A673 (cell line): ENCODE data around the gene ARMCX2. TPM values are rescaled to one million over a fixed set of nuclear protein-coding genes. Genes with fewer than 3 reads are reported as not detected.
A peak's percentile ranks its signal among the peaks of the same experiment; 100 is the strongest.

Experiments used
- BruUV-seq: library from RNA; stranded (reverse); fragments of 400-500 nt; replicated peaks from 2 replicates; lab custom pipeline; 2021; lab: Mats Ljungman, UMichigan
- CTCF ChIA-PET: fragments of 300-600 bp; sonication (Branson Sonifier 250); formaldehyde crosslinking; loops from one replicate; lab custom pipeline; 2022; ENCODE audit warnings: antibody characterized with exemption; lab: Charles Lee
- POLR2A ChIA-PET: fragments of 300-600 bp; sonication (Branson Sonifier 250); formaldehyde crosslinking; loops from one replicate; lab custom pipeline; 2022; ENCODE audit warnings: antibody characterized with exemption; ENCODE audit not compliant: low non-redundant PET; lab: Charles Lee
- DNase-seq: peaks from one replicate; pipeline ENCODE4 v3.0.0-alpha.2; 2015; ENCODE audit warnings: low spot score
- H3K27ac ChIP-seq: fragments of 200-600 bp; sonication (generic); 2 replicates; pipeline ENCODE4 v1.5.1; 2016; ENCODE audit warnings: mixed run types, low read depth, mild to moderate bottlenecking, mixed read lengths, antibody characterized with exemption, low read length; ENCODE audit not compliant: poor library complexity, severe bottlenecking
- H3K27me3 ChIP-seq: fragments of 200-600 bp; sonication (generic); replicated peaks from 2 replicates; pipeline ENCODE4 v1.6.1; 2017; ENCODE audit warnings: mixed run types, low read depth, mild to moderate bottlenecking, mixed read lengths, antibody characterized with exemption, low read length; ENCODE audit not compliant: insufficient read depth, poor library complexity
- H3K36me3 ChIP-seq: fragments of 200-600 bp; sonication (generic); 2 replicates; pipeline ENCODE4 v1.6.1; 2016; ENCODE audit warnings: mixed run types, mild to moderate bottlenecking, mixed read lengths, antibody characterized with exemption, low read length; ENCODE audit not compliant: insufficient read depth, poor library complexity, severe bottlenecking
- H3K4me1 ChIP-seq: fragments of 200-600 bp; sonication (generic); 2 replicates; pipeline ENCODE4 v1.6.1; 2017; ENCODE audit warnings: mixed run types, mild to moderate bottlenecking, mixed read lengths, antibody characterized with exemption, low read length; ENCODE audit not compliant: insufficient read depth, poor library complexity, severe bottlenecking
- H3K4me3 ChIP-seq: fragments of 200-600 bp; sonication (generic); 2 replicates; pipeline ENCODE4 v1.5.1; 2016; ENCODE audit warnings: low read depth, mixed run types, mild to moderate bottlenecking, mixed read lengths, low read length; ENCODE audit not compliant: poor library complexity, severe bottlenecking
- H3K9me3 ChIP-seq: fragments of 200-600 bp; sonication (generic); 2 replicates; pipeline ENCODE4 v1.6.1; 2016; ENCODE audit warnings: mixed run types, low read depth, mild to moderate bottlenecking, mixed read lengths, antibody characterized with exemption, low read length; ENCODE audit not compliant: poor library complexity, severe bottlenecking
- CTCF ChIP-seq: fragments of 300-800, 200-600 bp; sonication (generic); conservative IDR thresholded peaks from 2 replicates; pipeline ENCODE4 v1.5.1; 2017; ENCODE audit warnings: low read depth, mild to moderate bottlenecking, antibody characterized with exemption, low read length, moderate library complexity, mixed read lengths
- EZH2 ChIP-seq: fragments of 200-600 bp; sonication (generic); IDR thresholded peaks from 2 replicates; pipeline ENCODE4 v1.6.1; 2017; ENCODE audit warnings: borderline replicate concordance, low read depth, mild to moderate bottlenecking, mixed read lengths, antibody characterized with exemption, low read length; ENCODE audit not compliant: poor library complexity, severe bottlenecking
- intact Hi-C: fragments of 100-400 bp; cut with micrococcal nuclease; formaldehyde crosslinking; loops from one replicate; pipeline ENCODE4 v1.10.0; 2022; ENCODE audit not compliant: unreplicated experiment
- total RNA-seq: library from RNA; stranded (reverse); gene quantifications from 2 replicates; pipeline ENCODE4 v1.2.3, GENCODE V29; 2021

ARMCX2 gene
- total RNA-seq, 1 experiment from 2014 or later, result 58.8 TPM

- TF ChIP-seq EZH2 (no peak), CTCF (no peak)
- intact Hi-C loops, result no loop called here
- ChIA-PET CTCF (no interaction called here), POLR2A (no interaction called here)
- Histone ChIP-seq H3K9me3 (no peaks in the 10 kb centered on the region), H3K27me3 (no peaks in the 10 kb centered on the region), H3K4me1 (no peaks in the 10 kb centered on the region), H3K4me3 (no peak overlapping the region), H3K36me3 (no peaks in the 10 kb centered on the region), H3K27ac (no peak overlapping the region)
- BruUV-seq, result no TSS peak
- DNase-seq, result no peak
Measured at GRCh38 chrX:101676571-101676970, 16.9 kb upstream of the ARMCX2 start.

- H3K4me1 ChIP-seq, result no peaks in the 10 kb centered on the region
- intact Hi-C loops, result no loop called here
- TF ChIP-seq CTCF (no peak), EZH2 (no peak)
- DNase-seq, result no peak
- H3K4me3 ChIP-seq, result no peak overlapping the region
- no peaks in the 10 kb centered on the region for H3K27me3 ChIP-seq
- CTCF ChIA-PET, result no interaction called here
- BruUV-seq, result no TSS peak
- H3K9me3 ChIP-seq, result no peaks in the 10 kb centered on the region
- no peak overlapping the region for H3K27ac ChIP-seq
- H3K36me3 ChIP-seq, result no peaks in the 10 kb centered on the region
- POLR2A ChIA-PET, result no interaction called here
Measured at GRCh38 chrX:101668143-101668542, 8.5 kb upstream of the ARMCX2 start.

GRCh38 chrX:101658661-101659491 lies 774 bp downstream of the ARMCX2 start:
- intact Hi-C loops, result no loop called here
- Histone ChIP-seq H3K4me1 (peaks cover 3% of the 10 kb centered on the region), H3K4me3 (peak overlapping the region; percentile 47), H3K36me3 (no peaks in the 10 kb centered on the region), H3K27ac (peak overlapping the region; percentile 14), H3K9me3 (no peaks in the 10 kb centered on the region), H3K27me3 (no peaks in the 10 kb centered on the region)
- TF ChIP-seq EZH2, result no peak
- TF ChIP-seq CTCF, result no peak
- BruUV-seq, result no TSS peak
- ChIA-PET POLR2A (no interaction called here), CTCF (no interaction called here)
- peak; percentile 83 for DNase-seq
